ENCODE results near the gene GNA12. TPM values are rescaled to one million over a fixed set of nuclear protein-coding genes. Genes with fewer than 3 reads are reported as not detected.

The GNA12 gene
- total RNA-seq, 1 experiment from 2014 or later, result 15.0 TPM

DNA sequence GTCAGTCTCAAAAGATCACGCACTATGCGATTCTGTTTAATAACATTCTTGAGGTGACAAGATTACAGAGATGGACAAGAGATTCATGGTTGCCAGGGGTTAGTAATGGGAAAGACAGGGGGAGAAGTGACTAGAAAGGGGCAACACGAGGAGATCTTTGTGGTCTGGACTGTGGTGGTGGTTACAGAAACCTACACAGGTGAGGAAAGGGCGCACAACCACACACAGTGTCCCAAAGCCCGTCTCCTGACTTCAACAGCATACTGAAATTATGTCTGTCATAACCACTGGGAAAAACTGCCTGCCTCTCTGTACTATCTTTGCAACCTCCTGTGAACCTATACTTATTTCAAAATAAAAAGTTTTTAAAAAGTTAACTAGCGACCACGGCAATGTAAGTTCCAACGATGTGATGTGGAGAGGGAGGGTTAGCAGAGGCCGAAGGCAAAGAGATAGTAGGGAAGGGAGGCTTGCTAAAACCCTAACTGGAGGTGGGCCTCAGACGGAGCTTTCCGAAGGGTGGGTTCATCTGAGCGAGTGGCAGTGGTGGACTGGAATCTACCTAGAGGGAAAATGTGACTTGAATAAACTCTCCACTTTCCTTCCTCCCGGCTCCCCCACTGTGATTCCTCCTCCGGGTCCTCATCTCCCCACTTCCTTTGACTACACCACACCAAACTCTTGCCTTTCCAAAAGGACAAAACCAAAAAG lies 43.7 kb downstream of the GNA12 start:
- DNase-seq, result no peak
- Histone ChIP-seq H2AFZ (ENCODE audit: low read length) (no peak overlapping the region), H4K20me1 (ENCODE audit: low read length) (no peaks in the 10 kb centered on the region), H3K27ac (ENCODE audit: low read length) (no peak overlapping the region), H3K9me2 (replicated peaks; ENCODE audit: low read length) (no peaks in the 10 kb centered on the region), H3F3A (ENCODE audit: low read length, unreplicated experiment) (peaks cover 4% of the 10 kb centered on the region), H3K79me2 (ENCODE audit: low read length) (peaks cover 89% of the 10 kb centered on the region), H3K4me3 (ENCODE audit: low read length) (no peak overlapping the region), H3K36me3 (ENCODE audit: low read depth, low read length) (no peaks in the 10 kb centered on the region), H3K4me1 (ENCODE audit: insufficient read depth, low read length) (peaks cover 41% of the 10 kb centered on the region), H3K9me3 (ENCODE audit: low read length) (no peaks in the 10 kb centered on the region), H3K4me2 (ENCODE audit: low read length) (peak overlapping the region; percentile 84; the same call in 1 of the 2 replicates), H3K9ac (ENCODE audit: low read length) (no peak overlapping the region), H3K27me3 (ENCODE audit: low read length) (no peaks in the 10 kb centered on the region)
- CTCF ChIA-PET, result no interaction called here
- no peak for TF ChIP-seq EZH2phosphoT487 (IDR thresholded peaks at IDR 0.05; ENCODE audit: borderline replicate concordance, low read length)
- TF ChIP-seq, protein P1, sequence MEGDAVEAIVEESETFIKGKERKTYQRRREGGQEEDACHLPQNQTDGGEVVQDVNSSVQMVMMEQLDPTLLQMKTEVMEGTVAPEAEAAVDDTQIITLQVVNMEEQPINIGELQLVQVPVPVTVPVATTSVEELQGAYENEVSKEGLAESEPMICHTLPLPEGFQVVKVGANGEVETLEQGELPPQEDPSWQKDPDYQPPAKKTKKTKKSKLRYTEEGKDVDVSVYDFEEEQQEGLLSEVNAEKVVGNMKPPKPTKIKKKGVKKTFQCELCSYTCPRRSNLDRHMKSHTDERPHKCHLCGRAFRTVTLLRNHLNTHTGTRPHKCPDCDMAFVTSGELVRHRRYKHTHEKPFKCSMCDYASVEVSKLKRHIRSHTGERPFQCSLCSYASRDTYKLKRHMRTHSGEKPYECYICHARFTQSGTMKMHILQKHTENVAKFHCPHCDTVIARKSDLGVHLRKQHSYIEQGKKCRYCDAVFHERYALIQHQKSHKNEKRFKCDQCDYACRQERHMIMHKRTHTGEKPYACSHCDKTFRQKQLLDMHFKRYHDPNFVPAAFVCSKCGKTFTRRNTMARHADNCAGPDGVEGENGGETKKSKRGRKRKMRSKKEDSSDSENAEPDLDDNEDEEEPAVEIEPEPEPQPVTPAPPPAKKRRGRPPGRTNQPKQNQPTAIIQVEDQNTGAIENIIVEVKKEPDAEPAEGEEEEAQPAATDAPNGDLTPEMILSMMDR (conservative IDR thresholded peaks at IDR 0.05; ENCODE audit: low read depth, low read length), result no peak
- no peak for TF ChIP-seq EZH2 (IDR thresholded peaks at IDR 0.05; ENCODE audit: low read length, unreplicated experiment)
- ATAC-seq, result no peak
- POLR2A ChIA-PET (ENCODE audit: unreplicated experiment), result no interaction called here
- intact Hi-C loops (cut with micrococcal nuclease), result loop anchor here (5.0 kb wide), 1 partner anchor 42 kb away; the partner anchor contains the start of gene GNA12
- BruUV-seq (replicated peaks), result no TSS peak

DNA sequence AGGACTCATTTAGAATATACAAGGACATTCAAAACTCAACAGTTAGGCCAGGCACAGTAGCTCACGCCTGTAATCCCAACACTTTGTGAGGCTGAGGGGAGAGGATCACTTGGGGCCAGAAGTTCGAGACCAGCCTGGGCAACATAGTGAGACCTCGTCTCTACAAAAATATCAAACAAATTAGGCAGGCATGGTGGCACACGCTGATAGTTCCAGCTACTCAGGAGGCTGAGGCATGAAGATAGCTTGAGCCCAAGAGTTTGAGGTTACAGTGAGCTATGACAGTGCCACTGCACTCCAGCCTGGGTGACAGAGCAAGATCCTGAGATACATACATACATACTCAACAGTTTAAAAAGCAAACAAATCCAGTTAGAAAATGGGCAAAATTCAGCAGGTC lies 44.9 kb downstream of the GNA12 start:
- BruUV-seq (replicated peaks), result no TSS peak
- Histone ChIP-seq H3K4me2 (ENCODE audit: low read length) (no peak overlapping the region), H3K27ac (ENCODE audit: low read length) (no peak overlapping the region), H3F3A (ENCODE audit: low read length, unreplicated experiment) (peaks cover 4% of the 10 kb centered on the region), H3K9me2 (replicated peaks; ENCODE audit: low read length) (no peaks in the 10 kb centered on the region), H3K4me1 (ENCODE audit: insufficient read depth, low read length) (peaks cover 38% of the 10 kb centered on the region), H2AFZ (ENCODE audit: low read length) (no peak overlapping the region), H3K9ac (ENCODE audit: low read length) (no peak overlapping the region), H3K36me3 (ENCODE audit: low read depth, low read length) (peaks cover 4% of the 10 kb centered on the region; the same call in 1 of the 2 replicates), H3K27me3 (ENCODE audit: low read length) (no peaks in the 10 kb centered on the region), H4K20me1 (ENCODE audit: low read length) (no peaks in the 10 kb centered on the region), H3K9me3 (ENCODE audit: low read length) (no peaks in the 10 kb centered on the region), H3K79me2 (ENCODE audit: low read length) (peaks cover 81% of the 10 kb centered on the region), H3K4me3 (ENCODE audit: low read length) (no peak overlapping the region)
- intact Hi-C loops (cut with micrococcal nuclease), result no loop called here
- ChIA-PET POLR2A (ENCODE audit: unreplicated experiment) (no interaction called here), CTCF (no interaction called here)
- ATAC-seq (no peak), DNase-seq (no peak)
- TF ChIP-seq EZH2 (IDR thresholded peaks at IDR 0.05; ENCODE audit: low read length, unreplicated experiment) (no peak), EZH2phosphoT487 (IDR thresholded peaks at IDR 0.05; ENCODE audit: borderline replicate concordance, low read length) (no peak)
- TF ChIP-seq, protein P1 (conservative IDR thresholded peaks at IDR 0.05; ENCODE audit: low read depth, low read length), result no peak

DNA sequence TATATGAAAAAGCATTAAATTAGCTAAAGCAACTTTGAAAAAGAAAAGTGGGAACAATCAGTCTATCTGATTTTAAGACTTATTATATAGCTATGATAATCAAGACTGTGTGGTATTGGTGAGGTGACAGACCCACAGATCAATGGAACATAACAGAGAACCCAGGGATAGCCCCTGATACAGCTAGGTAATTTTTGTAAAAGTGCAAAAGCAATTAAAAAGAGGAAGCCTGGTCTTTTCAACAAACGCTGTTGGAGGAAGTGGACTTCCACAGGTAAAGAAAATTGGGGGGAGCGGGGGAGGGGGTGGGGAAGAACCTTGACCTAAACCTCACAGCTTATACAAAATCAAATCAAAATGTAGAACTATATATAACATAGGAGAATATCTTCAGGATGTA lies 45.4 kb downstream of the GNA12 start:
- no peak overlapping the region for H3K9ac ChIP-seq (ENCODE audit: low read length)
- no peak overlapping the region for H3K27ac ChIP-seq (ENCODE audit: low read length)
- H3K4me2 ChIP-seq (ENCODE audit: low read length), result no peak overlapping the region
- CTCF ChIA-PET, result no interaction called here
- H3K9me2 ChIP-seq (replicated peaks; ENCODE audit: low read length), result no peaks in the 10 kb centered on the region
- no TSS peak for BruUV-seq (replicated peaks)
- H3K4me3 ChIP-seq (ENCODE audit: low read length), result no peak overlapping the region
- POLR2A ChIA-PET (ENCODE audit: unreplicated experiment), result no interaction called here
- no peak overlapping the region for H2AFZ ChIP-seq (ENCODE audit: low read length)
- H3F3A ChIP-seq (ENCODE audit: low read length, unreplicated experiment), result peaks cover 4% of the 10 kb centered on the region
- no peaks in the 10 kb centered on the region for H3K27me3 ChIP-seq (ENCODE audit: low read length)
- no peaks in the 10 kb centered on the region for H4K20me1 ChIP-seq (ENCODE audit: low read length)
- intact Hi-C loops (cut with micrococcal nuclease), result no loop called here
- H3K4me1 ChIP-seq (ENCODE audit: insufficient read depth, low read length), result peaks cover 32% of the 10 kb centered on the region
- H3K36me3 ChIP-seq (ENCODE audit: low read depth, low read length), result peaks cover 10% of the 10 kb centered on the region
- no peaks in the 10 kb centered on the region for H3K9me3 ChIP-seq (ENCODE audit: low read length)
- DNase-seq, result no peak
- H3K79me2 ChIP-seq (ENCODE audit: low read length), result peaks cover 75% of the 10 kb centered on the region
- TF ChIP-seq EZH2 (IDR thresholded peaks at IDR 0.05; ENCODE audit: low read length, unreplicated experiment), result no peak
- TF ChIP-seq, protein P1 (conservative IDR thresholded peaks at IDR 0.05; ENCODE audit: low read depth, low read length), result no peak
- no peak for TF ChIP-seq EZH2phosphoT487 (IDR thresholded peaks at IDR 0.05; ENCODE audit: borderline replicate concordance, low read length)
- ATAC-seq, result no peak

Data from PC-3 (cell line).